Femur (tissue), 1 donor: ENCODE measurements around the gene SLIT3.

Experiments used
- DNase-seq: peaks from one replicate; pipeline ENCODE4 v3.0.0-alpha.2; 2017

Gene SLIT3

GRCh38 chr5:169064093-169064492 is 236.8 kb downstream of the SLIT3 start:
- peak; percentile 37 for DNase-seq

GRCh38 chr5:169063316-169063953 is 237.5 kb downstream of the SLIT3 start:
- no peak for DNase-seq

GRCh38 chr5:169062690-169063089 is 238.2 kb downstream of the SLIT3 start:
- no peak for DNase-seq

GRCh38 chr5:169054506-169054905 is 246.4 kb downstream of the SLIT3 start:
- DNase-seq: no peak

- DNase-seq: no peak
Measured at GRCh38 chr5:169052207-169052606, 248.7 kb downstream of the SLIT3 start.

GRCh38 chr5:169051351-169051750 is 249.6 kb downstream of the SLIT3 start:
- no peak for DNase-seq

- no peak for DNase-seq
Measured at GRCh38 chr5:169050636-169051035, 250.3 kb downstream of the SLIT3 start.

GRCh38 chr5:169050146-169050571 is 250.8 kb downstream of the SLIT3 start:
- no peak for DNase-seq

- DNase-seq: no peak
Measured at GRCh38 chr5:169049712-169050111, 251.2 kb downstream of the SLIT3 start.

- DNase-seq: no peak
Measured at GRCh38 chr5:169048181-169049125, 252.5 kb downstream of the SLIT3 start.

- DNase-seq: no peak
Measured at GRCh38 chr5:169044962-169045361, 256.0 kb downstream of the SLIT3 start.

GRCh38 chr5:169041180-169041579 is 259.8 kb downstream of the SLIT3 start:
- DNase-seq: no peak

- DNase-seq: no peak
Measured at GRCh38 chr5:169039592-169039991, 261.3 kb downstream of the SLIT3 start.

- no peak for DNase-seq
Measured at GRCh38 chr5:169037466-169037865, 263.5 kb downstream of the SLIT3 start.

- DNase-seq: no peak
Measured at GRCh38 chr5:169036079-169036805, 264.7 kb downstream of the SLIT3 start.

- DNase-seq: peak; percentile 36
Measured at GRCh38 chr5:169029661-169030274, 271.2 kb downstream of the SLIT3 start.

- no peak for DNase-seq
Measured at GRCh38 chr5:169029037-169029436, 271.9 kb downstream of the SLIT3 start.

GRCh38 chr5:169027501-169028061 is 273.4 kb downstream of the SLIT3 start:
- DNase-seq: no peak

GRCh38 chr5:169025491-169025890 is 275.4 kb downstream of the SLIT3 start:
- DNase-seq: no peak

- DNase-seq: no peak
Measured at GRCh38 chr5:169024421-169024820, 276.5 kb downstream of the SLIT3 start.

- DNase-seq: no peak
Measured at GRCh38 chr5:169022718-169023117, 278.2 kb downstream of the SLIT3 start.

GRCh38 chr5:169020102-169020501 is 280.8 kb downstream of the SLIT3 start:
- no peak for DNase-seq

GRCh38 chr5:169018925-169019324 is 282.0 kb downstream of the SLIT3 start:
- no peak for DNase-seq
